ENCODE data around the gene BSN. TPM values are rescaled to one million over a fixed set of nuclear protein-coding genes. Genes with fewer than 3 reads are reported as not detected.

Gene BSN
- total RNA-seq, 1 experiment from 2014 or later, result 0.87 TPM

- in situ Hi-C loops (cut with HindIII; ENCODE audit: low pct_unique_long_range_greater_than_20kb, low sequenced_read_pairs) (no loop called here), intact Hi-C loops (cut with micrococcal nuclease; ENCODE audit: unreplicated experiment) (no loop called here)
Measured at GRCh38 chr3:49705390-49705960, 151.2 kb downstream of the BSN start.

GRCh38 chr3:49706456-49707112 is 152.3 kb downstream of the BSN start:
- TF ChIP-seq SIN3A (IDR thresholded peaks at IDR 0.05; ENCODE audit: borderline replicate concordance, insufficient read depth, low read depth, low read length) (no peak), POLR2AphosphoS5 (IDR thresholded peaks at IDR 0.05; ENCODE audit: low read depth, low read length) (no peak), CTCF (IDR thresholded peaks at IDR 0.05) (no peak), TCF7L2 (IDR thresholded peaks at IDR 0.05; ENCODE audit: low read depth, low read length) (no peak), REST (IDR thresholded peaks at IDR 0.05; ENCODE audit: insufficient read depth in 1 of 2, low read depth in 2 of 2, low read length in 1 of 2) (no peak)
- Histone ChIP-seq H3K4me1 (ENCODE audit: control insufficient read depth, insufficient read depth, low read length) (no peaks in the 10 kb centered on the region), H3K27ac (ENCODE audit: low read length) (no peak overlapping the region), H3K27me3 (ENCODE audit: control insufficient read depth, insufficient read depth, low read length) (no peaks in the 10 kb centered on the region), H3K4me3 (ENCODE audit: low read depth in 2 of 2, low read length in 2 of 2) (no peak overlapping the region), H3K36me3 (ENCODE audit: control insufficient read depth, insufficient read depth, low read length) (no peaks in the 10 kb centered on the region), H3K9me3 (ENCODE audit: control insufficient read depth, insufficient read depth, low read depth, low read length) (no peaks in the 10 kb centered on the region)
- POLR2A ChIA-PET, result no interaction called here
- ATAC-seq (no peak), DNase-seq (ENCODE audit: low read depth, low spot score) (no peak)
- BruUV-seq (replicated peaks), result no TSS peak
- CTCF ChIA-PET, result no interaction called here
- in situ Hi-C loops (cut with HindIII; ENCODE audit: low pct_unique_long_range_greater_than_20kb, low sequenced_read_pairs), result no loop called here
- intact Hi-C loops (cut with micrococcal nuclease; ENCODE audit: unreplicated experiment), result no loop called here

More at GRCh38 chr3:49705390-49705960, 151.2 kb downstream of the BSN start:
- no peaks in the 10 kb centered on the region for H3K27me3 ChIP-seq (ENCODE audit: control insufficient read depth, insufficient read depth, low read length)
- no TSS peak for BruUV-seq (replicated peaks)
- H3K4me3 ChIP-seq (ENCODE audit: low read depth in 2 of 2, low read length in 2 of 2), result no peak overlapping the region
- H3K36me3 ChIP-seq (ENCODE audit: control insufficient read depth, insufficient read depth, low read length), result no peaks in the 10 kb centered on the region
- ChIA-PET CTCF (no interaction called here), POLR2A (no interaction called here)
- H3K9me3 ChIP-seq (ENCODE audit: control insufficient read depth, insufficient read depth, low read depth, low read length), result no peaks in the 10 kb centered on the region
- H3K27ac ChIP-seq (ENCODE audit: low read length), result no peak overlapping the region
- H3K4me1 ChIP-seq (ENCODE audit: control insufficient read depth, insufficient read depth, low read length), result no peaks in the 10 kb centered on the region
- no peak for ATAC-seq
- DNase-seq (ENCODE audit: low read depth, low spot score), result no peak
- TF ChIP-seq POLR2AphosphoS5 (IDR thresholded peaks at IDR 0.05; ENCODE audit: low read depth, low read length) (no peak), CTCF (IDR thresholded peaks at IDR 0.05) (no peak), SIN3A (IDR thresholded peaks at IDR 0.05; ENCODE audit: borderline replicate concordance, insufficient read depth, low read depth, low read length) (no peak), REST (IDR thresholded peaks at IDR 0.05; ENCODE audit: insufficient read depth in 1 of 2, low read depth in 2 of 2, low read length in 1 of 2) (no peak), TCF7L2 (IDR thresholded peaks at IDR 0.05; ENCODE audit: low read depth, low read length) (no peak)
